ENCODE data around the gene ULBP1.
A peak's percentile ranks its signal among the peaks of the same experiment; 100 is the strongest.
"Not testable (repeated sequence)": the region's sequence is repeated elsewhere in the genome, so short reads cannot be mapped to it uniquely, and the experiment has no call there.

Gene ULBP1

GRCh38 chr6:149933461-149933860 lies 30.3 kb upstream of the ULBP1 start:
- DNase-seq (ENCODE audit: low read depth) = no peak

GRCh38 chr6:149934249-149935156 lies 29.2 kb upstream of the ULBP1 start:
- DNase-seq (ENCODE audit: low read depth) = peak; percentile 64

- DNase-seq (ENCODE audit: low read depth) = no peak
Observed at GRCh38 chr6:149935246-149935645, 28.5 kb upstream of the ULBP1 start.

- DNase-seq (ENCODE audit: low read depth) = no peak
Observed at GRCh38 chr6:149935668-149936067, 28.1 kb upstream of the ULBP1 start.

- DNase-seq (ENCODE audit: low read depth) = no peak
Observed at GRCh38 chr6:149936743-149937142, 27.0 kb upstream of the ULBP1 start.

GRCh38 chr6:149938013-149938570 lies 25.7 kb upstream of the ULBP1 start:
- not testable (repeated sequence) for DNase-seq (ENCODE audit: low read depth)

GRCh38 chr6:149938571-149939355 lies 25.0 kb upstream of the ULBP1 start:
- no peak for DNase-seq (ENCODE audit: low read depth)

GRCh38 chr6:149939356-149939648 lies 24.4 kb upstream of the ULBP1 start:
- no peak for DNase-seq (ENCODE audit: low read depth)

GRCh38 chr6:149939909-149940671 lies 23.7 kb upstream of the ULBP1 start:
- no peak for DNase-seq (ENCODE audit: low read depth)

GRCh38 chr6:149940672-149940982 lies 23.1 kb upstream of the ULBP1 start:
- DNase-seq (ENCODE audit: low read depth) = no peak

GRCh38 chr6:149941583-149942460 lies 21.9 kb upstream of the ULBP1 start, which contains the start of gene ULBP2:
ULBP2 (plus strand) TSS chr6:149942014; CDS start chr6:149942073, 59 bp downstream.
- peak; percentile 76 for DNase-seq (ENCODE audit: low read depth)

GRCh38 chr6:149942461-149942829 lies 21.3 kb upstream of the ULBP1 start:
- no peak for DNase-seq (ENCODE audit: low read depth)

- DNase-seq (ENCODE audit: low read depth) = not testable (repeated sequence)
Observed at GRCh38 chr6:149943321-149943720, 20.4 kb upstream of the ULBP1 start.

GRCh38 chr6:149945276-149945675 lies 18.5 kb upstream of the ULBP1 start:
- not testable (repeated sequence) for DNase-seq (ENCODE audit: low read depth)

GRCh38 chr6:149946631-149947030 lies 17.1 kb upstream of the ULBP1 start:
- not testable (repeated sequence) for DNase-seq (ENCODE audit: low read depth)

- DNase-seq (ENCODE audit: low read depth) = not testable (repeated sequence)
Observed at GRCh38 chr6:149947533-149947932, 16.2 kb upstream of the ULBP1 start.

GRCh38 chr6:149948011-149948410 lies 15.7 kb upstream of the ULBP1 start:
- no peak for DNase-seq (ENCODE audit: low read depth)

- DNase-seq (ENCODE audit: low read depth) = no peak
Observed at GRCh38 chr6:149948616-149949015, 15.1 kb upstream of the ULBP1 start.

GRCh38 chr6:149950423-149950822 lies 13.3 kb upstream of the ULBP1 start:
- DNase-seq (ENCODE audit: low read depth) = no peak

- DNase-seq (ENCODE audit: low read depth) = no peak
Observed at GRCh38 chr6:149951096-149951495, 12.6 kb upstream of the ULBP1 start.

- DNase-seq (ENCODE audit: low read depth) = no peak
Observed at GRCh38 chr6:149951626-149952025, 12.1 kb upstream of the ULBP1 start.
